Mucosa of stomach (tissue), 1 donor: Measurements from ENCODE around the gene WDR83.
"Not testable (repeated sequence)": the region's sequence is repeated elsewhere in the genome, so short reads cannot be mapped to it uniquely, and the experiment has no call there.

Experiments
- H3K27me3 ChIP-seq: one replicate; pipeline ENCODE4 v1.7.0; 2013; ENCODE audit warnings: mild to moderate bottlenecking, low read length; ENCODE audit not compliant: control insufficient read depth, insufficient read depth
- H3K36me3 ChIP-seq: one replicate; pipeline ENCODE4 v1.7.0; 2013; ENCODE audit warnings: low read length; ENCODE audit not compliant: control insufficient read depth, insufficient read depth
- H3K4me1 ChIP-seq: one replicate; pipeline ENCODE4 v1.7.0; 2013; ENCODE audit warnings: mild to moderate bottlenecking, low read length; ENCODE audit not compliant: control insufficient read depth, insufficient read depth
- H3K4me3 ChIP-seq: one replicate; pipeline ENCODE4 v1.7.0; 2013; ENCODE audit warnings: low read length
- H3K9ac ChIP-seq: one replicate; pipeline ENCODE4 v1.7.0; 2013; ENCODE audit warnings: mild to moderate bottlenecking, low read length, moderate library complexity
- H3K9me3 ChIP-seq: one replicate; pipeline ENCODE4 v1.7.0; 2013; ENCODE audit warnings: mild to moderate bottlenecking, low read length, moderate library complexity; ENCODE audit not compliant: control insufficient read depth
- donor health status: Pancreatic carcinoma.

WDR83 gene

GRCh38 chr19:12695514-12695913, 28.9 kb downstream of the WDR83 start:
- H3K4me1 ChIP-seq: peaks cover 15% of the 10 kb centered on the region
- H3K36me3 ChIP-seq: no peaks in the 10 kb centered on the region
- H3K9ac ChIP-seq: peak overlapping the region; percentile 71
- no peak overlapping the region for H3K4me3 ChIP-seq
- H3K27me3 ChIP-seq: no peaks in the 10 kb centered on the region
- no peaks in the 10 kb centered on the region for H3K9me3 ChIP-seq

GRCh38 chr19:12695997-12696365, 29.4 kb downstream of the WDR83 start:
- peak overlapping the region; percentile 71 for H3K9ac ChIP-seq
- no peaks in the 10 kb centered on the region for H3K9me3 ChIP-seq
- H3K27me3 ChIP-seq: no peaks in the 10 kb centered on the region
- H3K4me3 ChIP-seq: peak overlapping the region; percentile 63
- peaks cover 15% of the 10 kb centered on the region for H3K4me1 ChIP-seq
- H3K36me3 ChIP-seq: no peaks in the 10 kb centered on the region

GRCh38 chr19:12696366-12697335, 30.0 kb downstream of the WDR83 start, which contains the start of gene FBXW9:
Gene FBXW9, minus strand, starts transcription at chr19:12696631. Its CDS starts 50 bp downstream, at chr19:12696581.
- no peaks in the 10 kb centered on the region for H3K27me3 ChIP-seq
- H3K4me1 ChIP-seq: peaks cover 15% of the 10 kb centered on the region
- H3K36me3 ChIP-seq: no peaks in the 10 kb centered on the region
- peak within 1 kb of the TSS; percentile 71 for H3K9ac ChIP-seq
- H3K9me3 ChIP-seq: no peaks in the 10 kb centered on the region
- H3K4me3 ChIP-seq: peak within 1 kb of the TSS; percentile 63

GRCh38 chr19:12697425-12697824, 30.8 kb downstream of the WDR83 start:
- not testable (repeated sequence) for H3K27me3 ChIP-seq, H3K9ac ChIP-seq, H3K9me3 ChIP-seq, H3K36me3 ChIP-seq, H3K4me3 ChIP-seq
- H3K4me1 ChIP-seq: peaks cover 15% of the 10 kb centered on the region

- Histone ChIP-seq H3K9me3 (no peaks in the 10 kb centered on the region), H3K4me3 (no peak overlapping the region), H3K9ac (no peak overlapping the region), H3K27me3 (no peaks in the 10 kb centered on the region), H3K36me3 (no peaks in the 10 kb centered on the region), H3K4me1 (peaks cover 15% of the 10 kb centered on the region)
Observed at GRCh38 chr19:12698138-12698537, 31.5 kb downstream of the WDR83 start.

GRCh38 chr19:12701596-12702282, 35.1 kb downstream of the WDR83 start:
- H3K9ac ChIP-seq: no peak overlapping the region
- no peaks in the 10 kb centered on the region for H3K9me3 ChIP-seq
- H3K36me3 ChIP-seq: peaks cover 6% of the 10 kb centered on the region
- H3K27me3 ChIP-seq: no peaks in the 10 kb centered on the region
- H3K4me3 ChIP-seq: no peak overlapping the region
- peaks cover 6% of the 10 kb centered on the region for H3K4me1 ChIP-seq

GRCh38 chr19:12703046-12703445, 36.4 kb downstream of the WDR83 start:
- H3K9me3 ChIP-seq: no peaks in the 10 kb centered on the region
- H3K27me3 ChIP-seq: no peaks in the 10 kb centered on the region
- no peak overlapping the region for H3K4me3 ChIP-seq
- H3K36me3 ChIP-seq: peaks cover 6% of the 10 kb centered on the region
- no peak overlapping the region for H3K9ac ChIP-seq
- no peaks in the 10 kb centered on the region for H3K4me1 ChIP-seq

GRCh38 chr19:12705169-12705568, 38.6 kb downstream of the WDR83 start:
- no peaks in the 10 kb centered on the region for H3K9me3 ChIP-seq
- peaks cover 6% of the 10 kb centered on the region for H3K36me3 ChIP-seq
- no peaks in the 10 kb centered on the region for H3K27me3 ChIP-seq
- H3K4me1 ChIP-seq: no peaks in the 10 kb centered on the region
- H3K4me3 ChIP-seq: no peak overlapping the region
- H3K9ac ChIP-seq: no peak overlapping the region

- Histone ChIP-seq H3K27me3 (no peaks in the 10 kb centered on the region), H3K4me1 (no peaks in the 10 kb centered on the region), H3K36me3 (peaks cover 6% of the 10 kb centered on the region), H3K9me3 (no peaks in the 10 kb centered on the region), H3K9ac (no peak overlapping the region), H3K4me3 (no peak overlapping the region)
Observed at GRCh38 chr19:12705654-12706331, 39.2 kb downstream of the WDR83 start.

- H3K4me1 ChIP-seq: no peaks in the 10 kb centered on the region
- no peaks in the 10 kb centered on the region for H3K27me3 ChIP-seq
- H3K9ac ChIP-seq: no peak overlapping the region
- H3K4me3 ChIP-seq: no peak overlapping the region
- peaks cover 10% of the 10 kb centered on the region for H3K36me3 ChIP-seq
- no peaks in the 10 kb centered on the region for H3K9me3 ChIP-seq
Observed at GRCh38 chr19:12706332-12706718, 39.7 kb downstream of the WDR83 start.

GRCh38 chr19:12708641-12709040, 42.0 kb downstream of the WDR83 start:
- H3K36me3 ChIP-seq: peaks cover 8% of the 10 kb centered on the region
- H3K4me3 ChIP-seq: no peak overlapping the region
- no peaks in the 10 kb centered on the region for H3K9me3 ChIP-seq
- H3K4me1 ChIP-seq: no peaks in the 10 kb centered on the region
- H3K27me3 ChIP-seq: no peaks in the 10 kb centered on the region
- no peak overlapping the region for H3K9ac ChIP-seq

GRCh38 chr19:12711187-12711586, 44.6 kb downstream of the WDR83 start:
- Histone ChIP-seq H3K9ac (no peak overlapping the region), H3K36me3 (peaks cover 6% of the 10 kb centered on the region), H3K4me3 (no peak overlapping the region), H3K9me3 (no peaks in the 10 kb centered on the region), H3K4me1 (no peaks in the 10 kb centered on the region), H3K27me3 (no peaks in the 10 kb centered on the region)
